Activated CD4-positive, alpha-beta T cell treated with anti-CD3 and anti-CD28 coated beads for 36 hours (primary cell): ENCODE data around the gene GDI1. TPM values are rescaled to one million over a fixed set of nuclear protein-coding genes. Genes with fewer than 3 reads are reported as not detected.
A peak's percentile ranks its signal among the peaks of the same experiment; 100 is the strongest.

Experiments used
- ATAC-seq: fragments of 200-7000 bp; cut with Tn5 transposase; one replicate; pipeline ENCODE4 v1.10.0; 2021; ENCODE audit warnings: mild to moderate bottlenecking, moderate library complexity
- CTCF ChIA-PET: fragments of 350-600 bp; sonication (Branson Sonifier 250); formaldehyde crosslinking; loops from one replicate; lab custom pipeline; 2021; ENCODE audit warnings: antibody characterized with exemption; lab: Charles Lee
- POLR2A ChIA-PET: fragments of 350-600 bp; sonication (Branson Sonifier 250); formaldehyde crosslinking; loops from one replicate; lab custom pipeline; 2021; ENCODE audit warnings: antibody characterized with exemption, inconsistent platforms; lab: Charles Lee
- DNase-seq: peaks from one replicate; pipeline ENCODE4 v3.0.0-alpha.2; 2020
- H3K27ac Mint-ChIP-seq: one replicate; pipeline ENCODE4 v1.8.0; 2021; ENCODE audit warnings: mixed read lengths
- H3K27me3 Mint-ChIP-seq: one replicate; pipeline ENCODE4 v1.8.0; 2021; ENCODE audit warnings: mixed read lengths
- H3K36me3 Mint-ChIP-seq: one replicate; pipeline ENCODE4 v1.8.0; 2021; ENCODE audit warnings: low read depth, mixed read lengths
- H3K4me1 Mint-ChIP-seq: one replicate; pipeline ENCODE4 v1.8.0; 2021; ENCODE audit warnings: mixed read lengths
- H3K4me3 Mint-ChIP-seq: one replicate; pipeline ENCODE4 v1.8.0; 2021; ENCODE audit warnings: mild to moderate bottlenecking, moderate library complexity, mixed read lengths
- H3K9me3 Mint-ChIP-seq: one replicate; pipeline ENCODE4 v1.8.0; 2021; ENCODE audit warnings: low read depth, mixed read lengths
- intact Hi-C, 2 experiments: fragments of 100-400 bp; cut with DNase I in 1 of 2; cut with micrococcal nuclease in 1 of 2; formaldehyde crosslinking; loops; one replicate each; pipeline versions ENCODE4 v1.14.2 to v1.15.1; 2022 to 2024; cut with DNase I, micrococcal nuclease
- total RNA-seq, 2 experiments: library from RNA; stranded (reverse); gene quantifications; one replicate each; pipeline ENCODE4 v1.2.3, GENCODE V29; 2021

The GDI1 gene
- total RNA-seq, 2 experiments from 2014 or later, result 100 to 117 TPM

DNA sequence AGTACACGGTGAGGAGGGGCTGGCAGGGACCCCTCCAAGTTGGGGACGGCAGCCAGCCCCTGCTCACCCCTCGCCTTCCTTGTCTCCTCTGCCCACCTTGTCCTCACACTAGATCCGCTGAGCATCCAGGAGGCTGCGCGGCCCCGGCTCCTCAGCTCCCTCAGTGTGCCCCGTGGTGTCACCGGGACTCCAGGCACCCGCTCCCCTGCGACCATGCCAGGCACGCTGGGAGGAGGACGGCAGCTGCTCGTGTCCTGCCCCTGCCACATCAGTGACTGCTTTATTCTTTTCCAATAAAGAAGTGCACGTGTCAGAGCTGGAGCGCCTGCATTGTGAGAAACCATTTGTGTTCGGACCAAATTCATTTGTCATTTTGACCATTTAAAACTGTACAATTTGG, 13.4 kb downstream of the GDI1 start:
- intact Hi-C loops, result no loop called here
- Mint-ChIP-seq H3K27me3 (no peaks in the 10 kb centered on the region), H3K4me1 (peaks cover 9% of the 10 kb centered on the region), H3K36me3 (peaks cover 13% of the 10 kb centered on the region), H3K4me3 (no peak overlapping the region), H3K27ac (no peak overlapping the region), H3K9me3 (no peaks in the 10 kb centered on the region)
- ChIA-PET CTCF (no interaction called here), POLR2A (interaction anchor here (0.6 kb wide), 1 partner anchor 80 kb away, joined by 3 read pairs; no protein-coding TSS in a partner anchor)
- ATAC-seq (no peak), DNase-seq (no peak)

DNA sequence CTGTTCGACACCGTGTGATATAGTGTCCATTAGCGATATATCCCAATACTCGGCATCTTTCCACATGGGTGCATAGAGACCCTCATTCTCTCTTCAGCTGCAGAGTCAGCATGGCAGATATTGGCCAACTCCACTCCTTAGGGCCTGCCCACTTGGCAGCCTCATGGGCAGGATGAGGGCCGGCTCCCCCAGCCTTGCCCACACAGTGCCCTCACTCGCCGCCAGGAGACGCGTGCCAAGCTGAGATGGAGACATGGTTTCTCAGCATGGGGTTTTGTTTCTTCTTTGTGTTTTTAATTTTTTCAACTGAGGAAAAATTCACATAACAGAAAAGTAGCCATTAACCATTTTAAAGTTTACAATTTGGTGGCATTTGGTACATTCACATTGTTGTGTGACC, 15.9 kb downstream of the GDI1 start:
- Mint-ChIP-seq H3K27ac (no peak overlapping the region), H3K36me3 (peaks cover 7% of the 10 kb centered on the region), H3K4me1 (peaks cover 5% of the 10 kb centered on the region), H3K4me3 (no peak overlapping the region), H3K9me3 (no peaks in the 10 kb centered on the region), H3K27me3 (no peaks in the 10 kb centered on the region)
- ATAC-seq, result no peak
- CTCF ChIA-PET, result no interaction called here
- intact Hi-C loops, result no loop called here
- POLR2A ChIA-PET, result no interaction called here
- DNase-seq, result no peak

DNA sequence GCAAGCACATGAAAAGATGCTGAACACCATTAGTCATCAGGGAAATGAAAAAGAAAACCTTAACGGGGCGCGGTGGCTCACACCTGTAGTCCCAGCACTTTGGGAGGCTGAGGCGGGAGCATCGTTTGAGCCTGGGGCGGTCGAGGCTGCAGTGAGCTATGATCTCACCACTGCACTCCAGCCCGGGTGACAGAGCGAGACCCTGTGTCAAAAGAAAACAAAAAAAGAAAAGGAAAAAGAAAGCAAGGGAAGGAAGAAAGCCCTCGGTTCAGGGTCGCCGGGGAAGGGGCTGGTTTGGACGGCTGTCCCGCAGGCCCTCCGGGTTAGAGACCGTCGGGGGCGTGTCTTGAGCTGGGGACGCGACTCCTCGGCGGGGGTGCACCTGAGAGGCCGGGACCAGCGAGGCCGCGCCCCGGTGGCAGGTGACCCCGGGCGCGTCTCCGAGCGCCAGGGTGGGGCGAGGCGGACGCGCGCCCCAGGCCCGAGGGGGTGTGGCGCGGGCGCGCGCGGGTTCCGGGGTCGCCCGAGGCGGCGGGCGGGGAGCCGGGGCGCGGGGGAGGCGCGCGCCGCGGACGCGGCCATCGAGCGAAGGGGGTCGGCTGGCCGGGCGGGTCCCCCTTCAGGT, 20.6 kb downstream of the GDI1 start:
- Mint-ChIP-seq H3K9me3 (no peaks in the 10 kb centered on the region), H3K36me3 (peaks cover 3% of the 10 kb centered on the region), H3K4me1 (peaks cover 5% of the 10 kb centered on the region), H3K27ac (peak overlapping the region; percentile 91), H3K4me3 (peak overlapping the region; percentile 88), H3K27me3 (no peaks in the 10 kb centered on the region)
- POLR2A ChIA-PET, result no interaction called here
- ATAC-seq, result peak; percentile 68
- DNase-seq, result peak; percentile 59
- intact Hi-C loops, result loop anchor here in 1 of 2 experiments (1.0 to 5.0 kb wide), 4 partner anchors 21 to 59 kb away; partner anchors contain the start of genes FAM3A, GDI1, SLC10A3 and TAFAZZIN
- CTCF ChIA-PET, result interaction anchor here (1.1 kb wide), 1 partner anchor 291 kb away, joined by 7 read pairs; no protein-coding TSS in a partner anchor

DNA sequence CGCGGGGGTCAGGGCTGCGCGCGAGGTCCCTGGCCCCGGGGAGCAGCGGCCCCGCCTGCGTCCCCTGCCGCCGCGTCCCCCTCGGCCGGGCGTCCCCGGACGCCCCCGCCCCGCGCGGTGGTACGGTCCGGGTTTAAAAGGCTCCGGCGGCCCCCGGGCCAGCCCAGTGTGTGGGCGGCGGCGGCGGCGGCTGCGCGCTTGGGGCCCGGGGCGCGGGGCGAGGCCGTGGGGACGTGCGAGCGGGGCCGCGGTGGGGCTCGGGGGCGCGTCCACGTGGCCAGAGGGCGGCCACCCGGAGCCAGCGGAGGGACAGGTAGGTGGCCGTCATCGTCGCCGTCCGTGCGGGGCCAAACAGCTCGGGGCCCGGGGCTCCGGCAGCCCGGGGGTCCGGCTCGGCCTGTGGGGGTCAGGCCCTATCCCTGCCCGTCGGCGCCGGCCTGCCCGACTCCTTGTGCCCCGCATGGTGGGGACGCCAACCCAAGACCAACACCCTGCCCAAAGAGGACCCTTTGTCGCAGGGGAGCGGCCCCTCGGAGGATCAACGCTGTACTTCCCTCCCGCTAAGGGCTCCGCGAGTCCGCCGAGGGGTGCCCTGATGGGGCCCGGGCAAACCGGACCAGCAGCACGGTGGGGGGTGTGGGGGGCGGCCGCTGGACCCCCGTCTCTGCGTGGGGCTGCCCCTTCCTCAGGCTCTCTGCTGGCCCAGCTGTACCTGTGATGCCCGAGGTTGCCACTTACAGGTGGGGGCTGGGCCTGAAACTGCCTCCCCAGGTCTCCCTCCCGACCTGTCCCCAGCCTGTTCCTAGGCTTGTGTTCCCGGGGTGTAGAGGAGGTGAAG, 21.4 kb downstream of the GDI1 start, which contains the start of gene PLXNA3:
PLXNA3 (plus strand) TSS at position 166 of the 838 bp plus-strand sequence. CDS start 1,903 bp downstream, outside the sequence.
- intact Hi-C loops, result loop anchor here in 1 of 2 experiments (1.0 to 5.0 kb wide), 3 partner anchors 22 to 46 kb away; partner anchors contain the start of genes GDI1, SLC10A3 and TAFAZZIN
- Mint-ChIP-seq H3K4me3 (peak within 1 kb of the TSS; percentile 88), H3K27ac (peak within 1 kb of the TSS; percentile 91), H3K9me3 (no peaks in the 10 kb centered on the region), H3K4me1 (peaks cover 5% of the 10 kb centered on the region), H3K27me3 (no peaks in the 10 kb centered on the region), H3K36me3 (peaks cover 2% of the 10 kb centered on the region)
- ATAC-seq, result peak; percentile 54
- ChIA-PET POLR2A (no interaction called here), CTCF (interaction anchor here (0.7 to 0.8 kb wide), 3 partner anchors 15 to 76 kb away, joined by 3 to 4 read pairs (median 3); partner anchors contain the start of gene FAM50A)
- peak; percentile 66 for DNase-seq

DNA sequence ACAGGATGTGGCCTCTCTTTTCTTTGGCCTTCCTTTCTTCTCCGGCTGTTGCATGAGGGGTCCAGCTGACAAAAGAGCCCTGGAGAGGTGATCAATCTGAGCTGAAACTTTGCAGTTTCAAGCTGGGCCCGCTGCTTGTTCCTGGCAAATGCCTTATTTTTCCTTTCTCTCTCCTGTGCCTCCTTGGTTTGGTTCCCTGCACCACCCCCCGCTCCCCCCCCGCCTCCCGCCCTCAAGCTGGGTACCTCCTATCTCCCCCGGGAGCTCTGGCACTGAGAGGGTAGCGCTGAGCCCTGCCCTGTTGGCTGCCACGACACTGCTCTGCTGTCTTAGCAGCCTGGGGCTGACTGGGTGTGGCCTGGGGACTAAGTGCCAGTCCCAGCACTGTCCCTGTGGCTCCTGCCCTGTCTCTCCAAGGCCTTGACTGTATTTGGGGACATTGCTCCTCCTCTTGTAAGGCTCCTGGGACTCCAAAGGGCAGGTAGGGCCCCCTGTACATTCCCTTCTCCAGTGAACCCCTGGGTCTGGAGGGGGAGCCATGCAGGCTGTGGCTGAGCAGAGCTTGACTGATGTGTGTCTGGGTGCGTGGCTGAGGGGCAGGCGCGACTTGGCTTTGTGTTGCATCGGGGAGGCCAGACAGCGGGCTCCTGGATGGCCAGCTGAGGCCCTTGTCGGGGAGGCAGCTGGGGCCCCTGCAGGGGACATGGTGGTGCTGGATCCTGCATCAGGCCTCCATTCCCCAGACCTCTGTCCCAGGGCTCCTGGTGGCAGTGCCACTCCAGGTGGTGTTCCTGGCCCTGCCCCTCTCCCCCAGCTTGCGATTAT, 22.2 kb downstream of the GDI1 start:
- peak; percentile 38 for DNase-seq
- H3K36me3 Mint-ChIP-seq, result peaks cover 2% of the 10 kb centered on the region
- CTCF ChIA-PET, result interaction anchor here (0.7 to 0.8 kb wide), 4 partner anchors 16 to 75 kb away, joined by 3 to 4 read pairs (median 3); partner anchors contain the start of gene FAM50A

DNA sequence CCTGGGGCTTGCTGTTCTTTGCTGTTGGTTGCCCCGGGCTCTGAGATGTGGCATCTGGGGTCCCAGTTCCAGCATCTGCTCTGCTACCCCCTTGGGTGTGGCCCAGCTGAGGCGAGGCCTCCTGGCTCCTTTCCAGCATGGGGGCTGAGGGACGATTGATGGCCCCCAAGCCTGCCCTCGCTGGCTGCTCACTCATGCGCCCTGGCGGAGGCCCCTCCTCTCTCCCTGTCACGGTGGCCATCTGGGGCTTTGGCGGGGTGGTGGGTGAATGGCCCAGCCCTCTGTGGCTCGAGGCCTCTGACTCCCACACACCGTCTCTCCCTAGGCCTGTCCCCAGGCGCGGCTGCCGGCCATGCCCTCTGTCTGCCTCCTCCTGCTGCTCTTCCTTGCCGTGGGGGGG, 22.9 kb downstream of the GDI1 start:
- Mint-ChIP-seq H3K27me3 (no peaks in the 10 kb centered on the region), H3K27ac (no peak overlapping the region), H3K4me3 (no peak overlapping the region), H3K36me3 (no peaks in the 10 kb centered on the region), H3K9me3 (no peaks in the 10 kb centered on the region), H3K4me1 (peaks cover 5% of the 10 kb centered on the region)
- no peak for ATAC-seq
- CTCF ChIA-PET, result interaction anchor here (1.1 kb wide), 1 partner anchor 40 kb away, joined by 4 read pairs; no protein-coding TSS in a partner anchor
- DNase-seq, result no peak
- intact Hi-C loops, result loop anchor here in 1 of 2 experiments (2.0 to 5.0 kb wide), 2 partner anchors 23 to 48 kb away; partner anchors contain the start of genes GDI1 and TAFAZZIN
- POLR2A ChIA-PET, result no interaction called here

More for the DNA sequence above, 22.2 kb downstream of the GDI1 start:
- no peaks in the 10 kb centered on the region for H3K9me3 Mint-ChIP-seq
- peak overlapping the region; percentile 19 for H3K27ac Mint-ChIP-seq
- POLR2A ChIA-PET, result no interaction called here
- H3K4me3 Mint-ChIP-seq, result peak overlapping the region; percentile 75
- H3K4me1 Mint-ChIP-seq, result peaks cover 5% of the 10 kb centered on the region
- intact Hi-C loops, result loop anchor here in 1 of 2 experiments (1.0 to 5.0 kb wide), 3 partner anchors 22 to 47 kb away; partner anchors contain the start of genes GDI1, SLC10A3 and TAFAZZIN
- peak; percentile 67 for ATAC-seq
- H3K27me3 Mint-ChIP-seq, result no peaks in the 10 kb centered on the region

DNA sequence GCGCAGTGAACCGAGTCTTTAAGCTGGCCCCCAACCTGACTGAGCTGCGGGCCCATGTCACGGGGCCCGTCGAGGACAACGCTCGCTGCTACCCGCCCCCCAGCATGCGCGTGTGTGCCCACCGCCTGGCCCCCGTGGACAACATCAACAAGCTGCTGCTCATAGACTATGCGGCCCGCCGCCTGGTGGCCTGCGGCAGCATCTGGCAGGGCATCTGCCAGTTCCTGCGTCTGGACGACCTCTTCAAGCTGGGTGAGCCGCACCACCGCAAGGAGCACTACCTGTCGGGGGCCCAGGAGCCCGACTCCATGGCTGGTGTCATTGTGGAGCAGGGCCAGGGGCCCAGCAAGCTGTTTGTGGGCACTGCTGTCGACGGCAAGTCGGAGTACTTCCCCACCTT, 23.4 kb downstream of the GDI1 start:
- CTCF ChIA-PET, result interaction anchor here (1.0 to 1.1 kb wide), 2 partner anchors 18 to 39 kb away, joined by 3 to 4 read pairs; no protein-coding TSS in a partner anchor
- no peaks in the 10 kb centered on the region for H3K9me3 Mint-ChIP-seq
- DNase-seq (no peak), ATAC-seq (no peak)
- no peak overlapping the region for H3K27ac Mint-ChIP-seq
- H3K27me3 Mint-ChIP-seq, result no peaks in the 10 kb centered on the region
- intact Hi-C loops, result no loop called here
- no peaks in the 10 kb centered on the region for H3K36me3 Mint-ChIP-seq
- no peak overlapping the region for H3K4me3 Mint-ChIP-seq
- peaks cover 5% of the 10 kb centered on the region for H3K4me1 Mint-ChIP-seq
- POLR2A ChIA-PET, result interaction anchor here (0.5 kb wide), 1 partner anchor 396 kb away, joined by 3 read pairs; no protein-coding TSS in a partner anchor

DNA sequence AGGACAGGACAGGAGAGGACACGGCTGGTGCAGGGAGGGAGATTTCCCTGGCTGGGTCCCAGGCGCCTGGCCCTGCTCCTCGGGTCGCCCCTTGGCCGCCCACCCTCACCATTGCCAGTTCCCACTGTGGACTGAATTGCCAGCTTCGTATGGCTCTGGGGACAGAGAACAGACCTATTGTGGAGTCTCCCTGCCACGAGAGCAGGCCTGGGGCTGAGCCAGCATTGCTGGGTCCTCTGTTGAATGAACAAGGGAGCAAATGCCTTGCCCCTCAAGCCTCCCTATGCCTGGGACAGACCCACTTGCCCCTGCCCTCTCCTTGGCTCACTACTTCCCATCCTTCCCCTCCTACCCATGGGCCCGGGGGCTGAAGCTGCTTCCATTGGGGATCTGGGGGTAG, 25.4 kb downstream of the GDI1 start:
- Mint-ChIP-seq H3K4me1 (peaks cover 2% of the 10 kb centered on the region), H3K27me3 (no peaks in the 10 kb centered on the region), H3K27ac (no peak overlapping the region), H3K36me3 (no peaks in the 10 kb centered on the region), H3K9me3 (no peaks in the 10 kb centered on the region), H3K4me3 (no peak overlapping the region)
- POLR2A ChIA-PET, result no interaction called here
- ATAC-seq (no peak), DNase-seq (no peak)
- intact Hi-C loops, result no loop called here
- CTCF ChIA-PET, result interaction anchor here (0.8 kb wide), 1 partner anchor 27 kb away, joined by 3 read pairs; no protein-coding TSS in a partner anchor

DNA sequence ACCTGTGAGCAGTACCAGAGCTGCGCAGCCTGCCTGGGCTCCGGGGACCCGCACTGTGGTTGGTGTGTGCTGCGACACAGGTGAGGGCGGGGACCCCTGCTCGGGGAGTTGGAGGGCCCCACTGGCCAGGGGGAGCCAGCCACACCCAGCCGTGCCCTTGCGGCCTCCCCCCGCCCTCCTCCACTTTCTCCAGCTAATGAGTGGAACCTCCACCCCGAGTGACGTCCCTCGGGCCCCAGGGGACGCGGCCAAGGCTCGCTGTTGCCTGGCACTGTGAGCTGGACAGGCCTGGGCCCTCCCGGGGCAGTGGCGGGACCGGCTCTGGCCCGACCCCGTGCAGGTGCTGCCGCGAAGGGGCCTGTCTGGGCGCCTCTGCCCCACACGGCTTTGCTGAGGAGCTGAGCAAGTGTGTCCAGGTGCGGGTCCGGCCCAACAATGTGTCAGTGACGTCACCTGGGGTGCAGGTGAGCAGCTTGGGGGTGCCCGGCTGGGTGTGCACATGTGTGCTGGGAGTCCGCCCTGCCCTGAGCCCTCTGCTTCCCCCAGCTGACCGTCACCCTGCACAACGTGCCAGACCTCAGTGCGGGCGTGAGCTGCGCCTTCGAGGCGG, 26.8 kb downstream of the GDI1 start:
- CTCF ChIA-PET, result no interaction called here
- H3K27ac Mint-ChIP-seq, result no peak overlapping the region
- no peak overlapping the region for H3K4me3 Mint-ChIP-seq
- POLR2A ChIA-PET, result no interaction called here
- intact Hi-C loops, result no loop called here
- ATAC-seq (no peak), DNase-seq (no peak)
- no peaks in the 10 kb centered on the region for H3K27me3 Mint-ChIP-seq
- no peaks in the 10 kb centered on the region for H3K9me3 Mint-ChIP-seq
- no peaks in the 10 kb centered on the region for H3K36me3 Mint-ChIP-seq
- H3K4me1 Mint-ChIP-seq, result no peaks in the 10 kb centered on the region

DNA sequence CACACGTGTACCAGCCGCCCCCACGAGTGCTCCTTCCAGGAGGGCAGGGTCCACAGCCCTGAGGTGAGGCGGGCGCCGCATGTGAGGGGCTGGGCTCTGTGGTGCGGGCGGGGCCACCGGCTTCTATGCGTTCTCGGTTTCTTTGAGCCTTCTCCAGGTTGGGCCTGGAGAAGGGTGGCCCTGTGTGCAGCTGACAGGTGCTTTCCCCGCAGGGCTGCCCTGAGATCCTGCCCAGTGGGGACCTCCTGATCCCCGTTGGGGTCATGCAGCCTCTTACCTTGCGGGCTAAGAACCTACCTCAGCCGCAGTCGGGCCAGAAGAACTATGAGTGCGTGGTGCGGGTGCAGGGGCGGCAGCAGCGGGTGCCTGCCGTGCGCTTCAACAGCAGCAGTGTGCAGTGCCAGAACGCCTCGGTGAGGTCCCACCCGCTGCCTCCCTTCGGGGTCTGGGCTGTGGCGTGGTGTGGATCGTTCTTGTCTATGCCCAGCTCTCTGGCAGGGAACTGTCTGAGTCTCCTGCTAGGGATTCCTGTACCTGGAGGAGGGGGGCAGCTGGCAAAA, 27.9 kb downstream of the GDI1 start:
- ChIA-PET CTCF (no interaction called here), POLR2A (no interaction called here)
- no peaks in the 10 kb centered on the region for H3K9me3 Mint-ChIP-seq
- DNase-seq, result no peak
- no peak overlapping the region for H3K27ac Mint-ChIP-seq
- no peaks in the 10 kb centered on the region for H3K27me3 Mint-ChIP-seq
- intact Hi-C loops, result no loop called here
- H3K36me3 Mint-ChIP-seq, result no peaks in the 10 kb centered on the region
- no peak overlapping the region for H3K4me3 Mint-ChIP-seq
- H3K4me1 Mint-ChIP-seq, result no peaks in the 10 kb centered on the region
- no peak for ATAC-seq
